ENCODE results near the gene MGAT3. TPM values are rescaled to one million over a fixed set of nuclear protein-coding genes. Genes with fewer than 3 reads are reported as not detected.

MGAT3 gene
- total and polyA plus RNA-seq, 2 of the 13 experiments (the other 11 are each of a cell fraction or from before 2014, with no cell fraction given) = 0.11 to 0.15 TPM

DNA sequence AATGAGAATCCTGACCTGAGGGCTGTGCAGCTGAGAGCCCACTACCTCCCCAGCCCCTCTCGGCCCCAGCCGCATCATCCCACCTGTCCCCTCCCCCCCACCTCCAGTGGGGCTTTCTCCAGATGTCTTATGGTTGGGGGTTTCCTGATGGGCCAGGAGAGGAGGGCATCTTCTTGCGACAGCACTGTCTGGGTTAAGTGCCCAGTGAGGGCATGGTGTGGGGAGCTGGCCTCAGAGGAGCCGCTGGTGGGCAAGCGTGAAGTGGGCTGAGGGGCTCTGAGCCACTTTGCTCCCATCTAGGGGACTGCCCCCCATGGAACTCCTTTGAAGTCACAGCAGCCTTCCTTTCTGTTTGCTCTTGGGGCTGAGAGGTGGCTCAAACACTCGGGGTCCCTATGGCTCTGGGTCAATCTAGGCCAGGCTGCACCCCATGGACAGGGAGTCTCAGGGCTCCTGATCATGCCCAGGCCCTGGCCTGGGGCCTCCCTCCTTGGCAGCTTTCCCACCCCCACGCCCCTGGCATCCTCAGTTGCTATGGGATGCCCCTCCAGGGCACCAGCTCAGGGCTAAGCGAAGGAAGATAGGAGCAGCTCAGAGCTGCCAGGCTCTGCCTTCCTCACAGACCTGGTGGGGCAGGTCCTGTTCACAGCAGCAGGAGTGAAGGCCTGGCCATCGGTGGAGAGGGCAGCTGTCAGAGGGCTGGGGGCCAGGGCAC is 34.3 kb downstream of the MGAT3 start (continued):
- TF ChIP-seq ZNF382 (CRISPR knock-in tag; IDR thresholded peaks at IDR 0.05; ENCODE audit: borderline replicate concordance) = no peak
- TF ChIP-seq THAP11 (CRISPR knock-in tag; IDR thresholded peaks at IDR 0.05) = no peak
- TF ChIP-seq NFYC (CRISPR knock-in tag; IDR thresholded peaks at IDR 0.05) = no peak
- TF ChIP-seq MIXL1 (CRISPR knock-in tag; IDR thresholded peaks at IDR 0.05) = no peak
- no peak for TF ChIP-seq GFI1 (CRISPR knock-in tag; IDR thresholded peaks at IDR 0.05; ENCODE audit: borderline replicate concordance)
- no peak for TF ChIP-seq ZNF652 (CRISPR knock-in tag; IDR thresholded peaks at IDR 0.05; ENCODE audit: borderline replicate concordance, low read depth)

DNA sequence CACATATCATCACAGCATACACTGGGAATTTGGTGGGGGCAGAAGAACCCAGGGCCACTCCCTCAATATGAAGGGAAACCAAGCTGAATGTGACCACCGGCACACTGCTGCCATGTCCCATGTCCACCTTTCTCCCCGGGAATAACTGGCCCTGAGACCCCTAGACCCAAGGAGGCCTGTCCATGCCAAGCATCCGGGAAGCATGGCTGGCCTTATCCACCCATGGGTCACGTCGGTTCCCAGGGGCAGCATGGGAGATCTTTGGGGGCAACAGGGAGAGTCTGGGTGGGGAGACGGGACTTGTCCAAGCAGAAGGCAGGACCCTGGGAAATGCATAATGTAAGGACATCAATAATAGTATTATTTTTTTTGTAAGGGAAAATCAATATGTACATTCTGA is 34.9 kb downstream of the MGAT3 start:
- no TSS peak for BruUV-seq (replicated peaks)
- FAIRE-seq (no peak), DNase-seq (ENCODE audit: low spot score) (no peak), ATAC-seq (no peak)
- intact Hi-C loops (cut with micrococcal nuclease; ENCODE audit: unreplicated experiment) = no loop called here
- Histone ChIP-seq H3K4me3 (replicated peaks in 1 of 3; ENCODE audit: insufficient read depth in 1 of 3, low read depth in 2 of 3, low read length in 3 of 3) (no peak overlapping the region), H3K9ac (ENCODE audit: insufficient read depth, low read depth, low read length) (no peak overlapping the region), H3K79me2 (ENCODE audit: insufficient read depth, low read length) (no peaks in the 10 kb centered on the region), H3K27me3 (ENCODE audit: control insufficient read depth in 1 of 2, insufficient read depth in 2 of 2, low read length in 2 of 2) (peaks cover 0 to 2% of the 10 kb centered on the region in 2 experiments; a peak in 1 of 5 replicates), H3K4me2 (ENCODE audit: low read depth, low read length) (no peak overlapping the region), H3K4me1 (ENCODE audit: insufficient read depth, low read length) (peaks cover 33% of the 10 kb centered on the region), H2AFZ (ENCODE audit: low read length) (no peak overlapping the region), H3K36me3 (replicated peaks in 1 of 2; ENCODE audit: control insufficient read depth in 1 of 2, insufficient read depth in 2 of 2, low read length in 2 of 2) (no peaks in the 10 kb centered on the region), H3K9me3 (ENCODE audit: low read length) (no peaks in the 10 kb centered on the region), H4K20me1 (ENCODE audit: insufficient read depth, low read length) (no peaks in the 10 kb centered on the region), H3K27ac (ENCODE audit: extremely low read length, insufficient read depth, low read length) (no peak overlapping the region)
- no peak for TF ChIP-seq MTA1 (CRISPR knock-in tag; IDR thresholded peaks at IDR 0.05; ENCODE audit: borderline replicate concordance)
- TF ChIP-seq, protein P1, sequence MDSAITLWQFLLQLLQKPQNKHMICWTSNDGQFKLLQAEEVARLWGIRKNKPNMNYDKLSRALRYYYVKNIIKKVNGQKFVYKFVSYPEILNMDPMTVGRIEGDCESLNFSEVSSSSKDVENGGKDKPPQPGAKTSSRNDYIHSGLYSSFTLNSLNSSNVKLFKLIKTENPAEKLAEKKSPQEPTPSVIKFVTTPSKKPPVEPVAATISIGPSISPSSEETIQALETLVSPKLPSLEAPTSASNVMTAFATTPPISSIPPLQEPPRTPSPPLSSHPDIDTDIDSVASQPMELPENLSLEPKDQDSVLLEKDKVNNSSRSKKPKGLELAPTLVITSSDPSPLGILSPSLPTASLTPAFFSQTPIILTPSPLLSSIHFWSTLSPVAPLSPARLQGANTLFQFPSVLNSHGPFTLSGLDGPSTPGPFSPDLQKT (CRISPR knock-in tag; IDR thresholded peaks at IDR 0.05; ENCODE audit: borderline replicate concordance) = no peak
- CTCF ChIA-PET (ENCODE audit: low intra/inter-chr PET ratio, low total read pairs) = no interaction called here
- WGBS (ENCODE audit: low lambda C conversion rate) = 6% methylated on average over 4 of the region's 6 CpGs
- POLR2A ChIA-PET = no interaction called here
- in situ Hi-C loops (cut with HindIII; ENCODE audit: extremely low pct_ligation_motif_present, low pct_unique_long_range_greater_than_20kb) = no loop called here
